HS-5 (cell line): Measurements from ENCODE around the gene MYO18B.
A peak's percentile ranks its signal among the peaks of the same experiment; 100 is the strongest.

ENCODE experiments used
- DNase-seq: peaks from one replicate; pipeline ENCODE4 v3.0.0-alpha.2; 2012; ENCODE audit warnings: low read depth

MYO18B gene

GRCh38 chr22:25749420-25750169, 7.6 kb downstream of the MYO18B start:
- DNase-seq = no peak

DNA sequence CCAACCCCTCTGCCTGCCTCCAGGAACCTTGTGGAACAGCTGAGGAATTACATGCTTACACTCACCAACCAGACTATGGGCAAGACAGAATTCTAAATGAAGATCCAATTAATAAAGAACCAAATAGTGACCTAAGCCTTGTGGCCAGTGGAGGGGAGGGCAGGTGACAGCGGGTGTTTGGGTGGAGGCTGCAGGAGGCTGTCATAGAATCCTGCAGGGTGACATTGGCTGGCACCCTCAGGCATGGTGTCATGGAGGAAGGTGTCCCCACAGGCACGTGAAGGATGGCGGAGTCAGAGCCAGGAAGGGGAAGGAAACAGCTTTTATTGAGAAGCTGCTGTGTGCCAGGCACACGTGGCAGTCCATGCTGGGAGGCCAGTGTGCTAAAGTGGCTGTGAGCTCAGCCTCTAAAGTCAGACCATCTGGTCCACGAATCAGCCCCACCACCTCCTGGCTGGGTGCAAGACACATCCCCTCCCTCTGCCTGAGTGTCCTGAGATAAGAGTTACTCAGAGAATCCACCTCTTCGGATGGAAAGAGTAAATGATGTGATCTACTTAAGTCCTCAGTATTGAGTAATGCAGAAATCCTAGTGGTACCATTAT, 8.7 kb downstream of the MYO18B start:
- DNase-seq = no peak

GRCh38 chr22:25751174-25751581, 9.2 kb downstream of the MYO18B start:
- DNase-seq = no peak

- no peak for DNase-seq
These were observed 10.7 kb downstream of the MYO18B start for GRCh38 chr22:25752615-25753214.

- no peak for DNase-seq
These were observed 11.3 kb downstream of the MYO18B start for GRCh38 chr22:25753252-25753651.

DNA sequence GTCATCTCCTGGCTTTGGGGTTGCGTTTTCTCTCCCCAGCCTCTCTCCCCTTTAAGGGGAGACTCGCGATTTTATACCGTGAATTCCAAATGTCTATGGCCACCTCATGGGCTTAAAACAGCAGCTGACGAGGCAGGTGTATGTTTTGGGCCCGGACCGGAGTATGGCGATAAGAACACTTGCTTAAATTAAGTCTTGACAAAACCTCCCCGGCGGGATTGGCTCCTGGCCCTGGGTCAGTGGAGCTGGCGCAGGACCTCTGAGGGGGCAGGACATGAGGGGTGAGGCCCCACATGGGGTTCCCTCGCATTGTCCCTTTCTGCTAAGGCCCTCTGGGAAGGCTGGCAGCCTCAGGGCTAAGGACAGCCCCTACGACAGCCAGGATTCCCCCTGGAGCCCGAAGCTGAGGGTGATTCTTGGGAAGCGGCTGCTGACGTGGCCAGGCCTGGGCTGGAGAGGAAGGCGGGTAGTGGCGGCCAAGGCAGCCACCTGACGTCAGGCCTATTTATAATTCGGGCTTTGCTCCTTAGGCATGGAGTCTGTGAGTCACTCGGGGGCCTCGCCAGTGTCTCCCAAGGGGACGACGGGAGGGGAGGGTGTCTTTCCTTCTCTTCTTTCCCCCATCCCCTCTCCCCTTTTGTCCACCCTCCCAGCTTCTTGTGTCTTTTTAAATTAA, 12.7 kb downstream of the MYO18B start:
- no peak for DNase-seq

DNA sequence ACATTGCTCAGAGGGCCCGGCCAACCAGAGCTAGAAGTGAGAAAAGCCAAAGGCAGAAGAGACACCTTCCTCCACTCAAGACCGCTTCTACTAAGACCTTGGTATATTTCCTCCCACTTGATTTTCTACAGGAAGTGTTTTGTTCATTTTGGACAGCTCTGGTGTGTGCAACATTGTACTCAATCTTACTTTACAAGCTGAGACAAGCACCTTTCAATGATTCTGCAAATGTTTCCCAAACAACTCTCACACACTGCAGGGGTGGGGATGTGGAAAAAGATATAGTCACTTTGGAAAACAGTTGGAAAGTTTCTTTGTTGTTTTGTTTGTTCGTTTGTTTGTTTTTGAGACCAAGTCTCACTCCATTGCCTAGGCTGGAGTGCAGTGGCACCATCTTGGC, 15.7 kb downstream of the MYO18B start:
- DNase-seq = no peak

DNA sequence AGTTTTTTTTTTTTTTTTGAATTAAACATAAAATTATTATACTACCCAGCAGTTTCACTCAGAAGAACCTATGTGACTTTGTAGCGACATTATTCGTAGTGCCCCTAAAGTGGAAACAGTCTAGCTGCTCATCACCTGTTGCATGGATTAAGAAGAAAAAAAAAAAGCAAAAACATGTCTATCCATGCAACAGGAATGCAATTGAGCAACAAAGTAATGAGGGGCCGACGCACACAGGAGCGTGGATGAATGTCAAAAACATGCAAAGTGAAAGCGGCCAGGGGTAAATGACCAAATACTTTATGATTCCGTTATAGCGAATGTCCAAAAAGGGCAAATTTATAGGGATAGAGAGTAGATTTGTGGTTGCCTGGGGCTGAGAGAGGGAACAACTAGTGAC, 16.3 kb downstream of the MYO18B start:
- no peak for DNase-seq

DNA sequence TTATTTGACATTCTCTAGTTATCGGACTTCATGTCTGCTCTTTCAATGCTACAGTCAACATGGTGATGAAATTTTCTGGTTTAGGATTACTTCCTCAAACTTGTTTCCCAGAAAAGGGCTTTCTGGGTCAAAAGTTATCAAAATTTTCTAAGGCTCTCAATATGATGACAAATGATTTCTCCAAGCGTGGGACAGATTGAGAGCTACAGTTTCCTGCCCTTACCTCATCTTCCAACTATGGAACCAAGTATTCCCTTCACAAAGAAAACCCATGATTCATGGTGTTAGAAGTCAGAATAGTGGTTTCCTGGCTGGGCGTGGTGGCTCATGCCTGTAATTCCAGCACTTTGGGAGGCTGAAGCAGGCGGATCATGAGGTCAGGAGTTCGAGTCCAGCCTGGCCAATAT, 17.8 kb downstream of the MYO18B start:
- peak; percentile 96 for DNase-seq

- DNase-seq = no peak
These were observed 18.3 kb downstream of the MYO18B start for GRCh38 chr22:25760294-25760693.

GRCh38 chr22:25760848-25761595, 19.0 kb downstream of the MYO18B start:
- no peak for DNase-seq

DNA sequence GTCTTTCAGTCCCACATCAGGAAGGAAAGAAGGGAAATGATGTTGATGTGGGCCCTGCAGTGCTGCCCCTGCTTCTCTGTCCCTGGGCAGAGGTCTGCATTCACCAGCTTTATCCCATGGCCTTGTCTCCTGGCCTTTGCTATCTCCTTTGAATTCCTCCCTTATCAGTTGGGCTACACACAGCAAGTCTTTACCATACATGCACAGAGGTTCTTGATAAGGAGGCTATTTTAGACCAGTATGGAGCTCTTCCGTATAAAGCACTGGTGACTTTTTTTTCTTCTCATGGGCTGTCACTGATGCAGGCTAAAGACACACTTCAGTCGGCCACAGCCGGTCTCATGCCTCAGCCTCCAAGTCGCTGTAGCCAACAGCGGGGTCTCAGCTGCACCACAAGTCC, 20.2 kb downstream of the MYO18B start:
- DNase-seq = no peak

DNA sequence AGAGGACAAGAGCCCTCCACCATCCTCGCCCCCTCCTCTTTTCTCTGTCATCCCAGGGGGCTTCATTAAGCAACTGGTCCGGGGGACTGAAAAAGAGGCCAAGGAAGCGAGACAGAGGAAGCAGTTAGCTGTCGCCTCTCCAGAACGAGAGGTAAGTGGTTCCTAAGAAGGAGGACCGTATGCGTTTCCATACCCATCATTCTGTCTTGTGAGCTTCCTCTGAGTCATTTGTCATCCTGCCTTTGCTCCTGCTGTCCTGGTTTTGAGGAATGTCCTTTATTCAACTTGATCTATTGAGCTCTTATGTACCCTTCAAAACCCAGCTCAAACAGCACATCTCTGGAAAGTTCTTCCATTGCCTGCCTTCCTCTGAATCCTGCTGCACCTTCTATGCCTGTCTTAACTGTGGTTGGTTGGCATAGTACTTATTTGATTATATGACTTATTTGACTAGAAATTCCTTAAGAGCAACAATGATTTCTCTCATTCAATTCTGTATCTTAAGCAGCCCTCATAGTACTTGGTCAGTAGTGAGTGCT, 21.3 kb downstream of the MYO18B start:
- no peak for DNase-seq

GRCh38 chr22:25764270-25765015, 22.5 kb downstream of the MYO18B start:
- DNase-seq = no peak

DNA sequence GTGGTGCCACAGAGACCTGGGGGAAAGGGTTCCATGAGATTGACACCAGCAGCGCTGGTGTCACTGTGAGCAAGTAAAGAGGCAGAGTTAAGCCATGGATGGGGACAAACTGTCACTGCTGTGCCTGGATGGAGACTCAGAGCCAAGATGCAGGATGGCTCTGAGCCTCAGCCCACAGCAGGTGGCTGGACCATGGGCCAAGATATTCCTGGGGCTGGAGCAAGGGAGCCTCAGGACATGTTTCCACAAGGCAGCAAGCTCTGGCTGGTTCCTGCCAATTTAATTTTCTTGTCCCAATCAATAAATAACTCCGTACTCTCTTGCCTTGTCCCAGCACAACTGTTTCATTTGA, 23.0 kb downstream of the MYO18B start:
- DNase-seq = no peak

DNA sequence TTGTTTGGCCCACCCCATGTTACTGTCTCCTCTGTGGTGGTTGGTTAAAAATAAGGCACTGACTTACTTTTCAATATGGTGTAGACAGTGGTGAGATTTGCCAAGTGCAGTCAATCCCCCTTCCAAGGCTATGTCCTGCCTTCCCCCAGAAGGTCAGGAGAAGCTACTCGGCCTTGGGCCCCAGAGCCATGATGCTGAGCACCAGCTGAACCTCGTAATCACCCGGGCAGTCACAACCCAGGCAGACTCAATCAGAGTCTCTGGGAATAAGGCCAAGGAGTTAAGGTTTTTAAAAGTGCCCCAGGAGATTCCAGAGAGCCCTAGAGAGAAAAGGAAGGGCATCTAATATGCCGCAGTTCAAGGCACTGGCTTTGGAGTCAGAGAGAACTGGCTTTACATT, 23.8 kb downstream of the MYO18B start:
- no peak for DNase-seq

- DNase-seq = no peak
These were observed 24.4 kb downstream of the MYO18B start for GRCh38 chr22:25766418-25766817.

DNA sequence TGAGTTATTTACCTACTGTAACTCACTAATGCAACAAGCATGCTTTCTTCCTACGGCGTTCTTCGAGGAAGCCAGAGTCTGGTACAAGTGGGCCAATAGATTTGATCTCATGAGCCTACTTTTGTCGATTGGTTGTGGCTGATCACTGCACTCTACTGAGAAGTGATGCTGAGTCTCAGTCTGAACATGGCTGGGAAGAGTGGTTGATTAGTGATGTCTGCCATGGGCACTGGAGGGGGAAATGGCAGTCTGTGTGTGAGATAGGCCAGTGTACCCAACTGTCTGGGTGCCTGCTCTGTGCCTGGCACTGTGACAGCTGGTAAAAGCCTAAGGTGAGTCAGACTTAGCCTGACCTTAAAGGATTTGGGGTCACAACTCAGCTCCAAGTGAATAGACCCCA, 28.3 kb downstream of the MYO18B start:
- DNase-seq = no peak

- no peak for DNase-seq
These were observed 30.3 kb downstream of the MYO18B start for GRCh38 chr22:25772288-25772687.

- DNase-seq = no peak
These were observed 32.6 kb downstream of the MYO18B start for GRCh38 chr22:25774575-25775026.

GRCh38 chr22:25775531-25775930, 33.5 kb downstream of the MYO18B start:
- DNase-seq = no peak
